DND-41 (cell line): ENCODE data around the gene TSHZ3.

Experiments
- EZH2 ChIP-seq: IDR thresholded peaks from 3 replicates; pipeline ENCODE4 v1.6.1; 2012; ENCODE audit warnings: borderline replicate concordance, low read depth, mild to moderate bottlenecking, moderate library complexity, low read length, inconsistent platforms; ENCODE audit not compliant: severe bottlenecking
- TF ChIP-seq, protein P1 (sequence below): IDR thresholded peaks from 2 replicates; pipeline ENCODE4 v1.5.1; 2012; ENCODE audit warnings: borderline replicate concordance, low read length, moderate library complexity, mild to moderate bottlenecking; ENCODE audit not compliant: poor library complexity, severe bottlenecking; ENCODE audit errors: extremely low read depth

- TF ChIP-seq, protein P1, sequence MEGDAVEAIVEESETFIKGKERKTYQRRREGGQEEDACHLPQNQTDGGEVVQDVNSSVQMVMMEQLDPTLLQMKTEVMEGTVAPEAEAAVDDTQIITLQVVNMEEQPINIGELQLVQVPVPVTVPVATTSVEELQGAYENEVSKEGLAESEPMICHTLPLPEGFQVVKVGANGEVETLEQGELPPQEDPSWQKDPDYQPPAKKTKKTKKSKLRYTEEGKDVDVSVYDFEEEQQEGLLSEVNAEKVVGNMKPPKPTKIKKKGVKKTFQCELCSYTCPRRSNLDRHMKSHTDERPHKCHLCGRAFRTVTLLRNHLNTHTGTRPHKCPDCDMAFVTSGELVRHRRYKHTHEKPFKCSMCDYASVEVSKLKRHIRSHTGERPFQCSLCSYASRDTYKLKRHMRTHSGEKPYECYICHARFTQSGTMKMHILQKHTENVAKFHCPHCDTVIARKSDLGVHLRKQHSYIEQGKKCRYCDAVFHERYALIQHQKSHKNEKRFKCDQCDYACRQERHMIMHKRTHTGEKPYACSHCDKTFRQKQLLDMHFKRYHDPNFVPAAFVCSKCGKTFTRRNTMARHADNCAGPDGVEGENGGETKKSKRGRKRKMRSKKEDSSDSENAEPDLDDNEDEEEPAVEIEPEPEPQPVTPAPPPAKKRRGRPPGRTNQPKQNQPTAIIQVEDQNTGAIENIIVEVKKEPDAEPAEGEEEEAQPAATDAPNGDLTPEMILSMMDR = no peak
- TF ChIP-seq EZH2 = no peak
Observed at GRCh38 chr19:31270897-31271296, 78.3 kb downstream of the TSHZ3 start.
